B cell (primary cell): Measurements from ENCODE around the gene EFCC1. TPM values are rescaled to one million over a fixed set of nuclear protein-coding genes. Genes with fewer than 3 reads are reported as not detected.

ENCODE experiments used
- ATAC-seq: fragments of 200-7000 bp; cut with Tn5 transposase; one replicate; pipeline ENCODE4 v1.10.0; 2021; ENCODE audit warnings: low read depth, mild to moderate bottlenecking, moderate number of reproducible peaks, moderate library complexity
- CTCF ChIA-PET: fragments of 350-600 bp; sonication (Branson Sonifier 250); formaldehyde crosslinking; loops from one replicate; lab custom pipeline; 2021; ENCODE audit warnings: antibody characterized with exemption, inconsistent platforms; lab: Charles Lee
- POLR2A ChIA-PET: fragments of 350-600 bp; sonication (Branson Sonifier 250); formaldehyde crosslinking; loops from one replicate; lab custom pipeline; 2021; ENCODE audit warnings: antibody characterized with exemption; lab: Charles Lee
- DNase-seq: peaks from one replicate; pipeline ENCODE4 v3.0.0; 2013
- H2AFZ ChIP-seq: 2 replicates; pipeline ENCODE4 v1.6.1; 2012; ENCODE audit warnings: mild to moderate bottlenecking, low read depth, low read length; ENCODE audit not compliant: insufficient read depth, poor library complexity, severe bottlenecking
- H3K27ac ChIP-seq, 2 donors: 1 replicate in 1 of 2; 2 replicates in 1 of 2; pipeline ENCODE4 v1.5.1; 2012 to 2013; ENCODE audit warnings: low read length in 2 of 2, mild to moderate bottlenecking in 2 of 2, moderate library complexity in 1 of 2
- H3K27me3 ChIP-seq, 4 experiments: fragments of 200-600 bp in 1 of 4; sonication (generic) in 1 of 4; replicated peaks in 1 of 4; 1 replicate in 2 of 4; 2 replicates in 2 of 4; pipeline versions ENCODE4 v1.6.1 to v1.7.0; 2013 to 2016; ENCODE audit warnings: low read length in 3 of 4, mild to moderate bottlenecking in 2 of 4, mixed read lengths in 1 of 4, moderate library complexity in 1 of 4; ENCODE audit not compliant: insufficient read depth in 4 of 4, control insufficient read depth in 3 of 4; ENCODE audit errors: control extremely low read depth in 1 of 4
- H3K36me3 ChIP-seq, 2 experiments: replicated peaks in 1 of 2; 1 replicate in 1 of 2; 2 replicates in 1 of 2; pipeline versions ENCODE4 v1.6.1 to v1.7.1; 2013; ENCODE audit warnings: low read length in 1 of 2; ENCODE audit not compliant: insufficient read depth in 2 of 2, control insufficient read depth in 1 of 2; ENCODE audit errors: control extremely low read depth in 1 of 2, extremely low read depth in 1 of 2
- H3K4me1 ChIP-seq, 2 donors: fragments of 200-600 bp in 1 of 2; sonication (generic) in 1 of 2; 1 replicate in 1 of 2; 2 replicates in 1 of 2; pipeline versions ENCODE4 v1.5.1 to v1.6.1; 2013 to 2017; ENCODE audit warnings: low read length in 2 of 2; ENCODE audit not compliant: control insufficient read depth in 2 of 2, insufficient read depth in 2 of 2
- H3K4me2 ChIP-seq: replicated peaks from 2 replicates; pipeline ENCODE3; 2012; ENCODE audit warnings: mild to moderate bottlenecking, low read depth, low read length; ENCODE audit not compliant: poor library complexity, severe bottlenecking
- H3K4me3 ChIP-seq, 5 experiments: fragments of 200-600 bp in 1 of 5; sonication (generic) in 1 of 5; 1 replicate in 3 of 5; 2 replicates in 2 of 5; pipeline versions ENCODE4 v1.5.1 to v1.7.0; 2011 to 2016; ENCODE audit warnings: low read length in 4 of 5, mild to moderate bottlenecking in 4 of 5, low read depth in 2 of 5, control low read depth in 1 of 5, moderate library complexity in 1 of 5; ENCODE audit not compliant: insufficient read depth in 1 of 5; ENCODE audit errors: control extremely low read depth in 1 of 5, extremely low read depth in 1 of 5
- H3K79me2 ChIP-seq: fragments of 200-600 bp; sonication (generic); one replicate; pipeline ENCODE4 v1.6.0; 2016; ENCODE audit warnings: low read length; ENCODE audit not compliant: control insufficient read depth, insufficient read depth
- H3K9ac ChIP-seq: fragments of 200-600 bp; sonication (generic); 2 replicates; pipeline ENCODE4 v1.6.1; 2017; ENCODE audit warnings: mild to moderate bottlenecking, low read length, moderate library complexity
- H3K9me3 ChIP-seq, 3 donors: one replicate each; pipeline versions ENCODE4 v1.6.1 to v1.7.1; 2013; ENCODE audit warnings: low read length in 2 of 3; ENCODE audit not compliant: control insufficient read depth in 2 of 3, insufficient read depth in 1 of 3; ENCODE audit errors: control extremely low read depth in 1 of 3
- H4K20me1 ChIP-seq: 2 replicates; pipeline ENCODE4 v1.6.0; 2012; ENCODE audit warnings: mild to moderate bottlenecking, low read length; ENCODE audit not compliant: insufficient read depth, control insufficient read depth, poor library complexity, severe bottlenecking
- H3K27ac Mint-ChIP-seq: one replicate; pipeline ENCODE4 v1.8.0; 2021; ENCODE audit warnings: mixed read lengths
- H3K27me3 Mint-ChIP-seq: one replicate; pipeline ENCODE4 v1.8.0; 2021; ENCODE audit warnings: mixed read lengths
- H3K4me1 Mint-ChIP-seq: one replicate; pipeline ENCODE4 v1.8.0; 2021; ENCODE audit warnings: mixed read lengths
- H3K4me3 Mint-ChIP-seq: one replicate; pipeline ENCODE4 v1.8.0; 2021; ENCODE audit warnings: mixed read lengths
- H3K9me3 Mint-ChIP-seq: one replicate; pipeline ENCODE4 v1.8.0; 2022; ENCODE audit warnings: mixed read lengths; ENCODE audit not compliant: insufficient read depth
- CTCF ChIP-seq: fragments of 200-600 bp; IDR thresholded peaks from one replicate; pipeline ENCODE4 v1.8.0; 2022; ENCODE audit warnings: antibody characterized with exemption, mild to moderate bottlenecking
- EZH2 ChIP-seq: IDR thresholded peaks from 2 replicates; pipeline ENCODE4 v1.6.1; 2012; ENCODE audit warnings: borderline replicate concordance, low read depth, mild to moderate bottlenecking, moderate library complexity, low read length; ENCODE audit not compliant: insufficient read depth, poor library complexity, severe bottlenecking
- WGBS: methylation state at CpG from one replicate; pipeline ENCODE4 v1.1.5; 2013; ENCODE audit warnings: missing lambda C conversion rate; ENCODE audit not compliant: insufficient coverage; 5-methylcytosine and 5-hydroxymethylcytosine counted together
- intact Hi-C: fragments of 100-400 bp; cut with micrococcal nuclease; formaldehyde crosslinking; loops from one replicate; pipeline ENCODE4 v1.10.0; 2022
- polyA plus RNA-seq: library from polyadenylated mRNA; depleted of rRNA; stranded (reverse); fragments of >200 nt; gene quantifications from 2 replicates; pipeline ENCODE4 v1.2.3, GENCODE V29; 2012
- total RNA-seq, 2 donors: library from RNA; stranded (reverse); fragments of 120-200 nt in 1 of 2; gene quantifications; 1 replicate in 1 of 2; 2 replicates in 1 of 2; pipeline versions ENCODE4 v1.2.3 to v1.2.4, GENCODE V29; 2013 to 2022

Gene EFCC1
- total and polyA plus RNA-seq, 2 donors (not counting 1 experiment from before 2014, with no cell fraction given): 0.06 TPM; not detected in 1

- intact Hi-C loops: no loop called here
- no peak overlapping the region for H3K4me3 Mint-ChIP-seq
- POLR2A ChIA-PET: no interaction called here
Measured at GRCh38 chr3:129038121-129038855, 37.2 kb downstream of the EFCC1 start.

More at GRCh38 chr3:129038121-129038855, 37.2 kb downstream of the EFCC1 start:
- peaks cover 46% of the 10 kb centered on the region for H3K27me3 Mint-ChIP-seq
- no peaks in the 10 kb centered on the region for H3K36me3 ChIP-seq
- no peak overlapping the region for H3K9ac ChIP-seq
- TF ChIP-seq EZH2: no peak
- no peak for TF ChIP-seq CTCF
- ATAC-seq: no peak
- H3K79me2 ChIP-seq: no peaks in the 10 kb centered on the region
- no peak overlapping the region for H3K4me3 ChIP-seq
- H2AFZ ChIP-seq: no peak overlapping the region
- CTCF ChIA-PET: interaction anchor here (0.7 to 0.8 kb wide), 2 partner anchors 57 to 62 kb away, joined by 3 read pairs; no protein-coding TSS in a partner anchor
- peaks cover 5% of the 10 kb centered on the region for H3K9me3 Mint-ChIP-seq
- WGBS: 86% methylated on average over 6 of the region's 10 CpGs
- H3K4me2 ChIP-seq: no peak overlapping the region
- no peaks in the 10 kb centered on the region for H3K4me1 Mint-ChIP-seq
- H3K9me3 ChIP-seq: peaks cover 0 to 6% (median 0%) of the 10 kb centered on the region in 3 donors
- no peak for DNase-seq
- peaks cover 0 to 19% (median 6%) of the 10 kb centered on the region in 4 experiments for H3K27me3 ChIP-seq
- no peaks in the 10 kb centered on the region for H4K20me1 ChIP-seq
- H3K27ac Mint-ChIP-seq: no peak overlapping the region
- no peak overlapping the region for H3K27ac ChIP-seq
- H3K4me1 ChIP-seq: no peaks in the 10 kb centered on the region
